SK-N-SH (cell line): Measurements from ENCODE around the gene LAMC2.

Experiments used
- CTCF ChIP-seq: fragments of 200-600 bp; sonication (generic); IDR thresholded peaks from 2 replicates; pipeline ENCODE4 v1.6.1; 2017; ENCODE audit warnings: antibody characterized with exemption, mild to moderate bottlenecking, moderate library complexity
- EP300 ChIP-seq, 2 experiments: IDR thresholded peaks; 2 replicates each; pipeline versions ENCODE4 v1.4.0 to v1.6.1; 2012; ENCODE audit warnings: borderline replicate concordance in 1 of 2, low read depth in 1 of 2, low read length in 1 of 2
- JUND ChIP-seq: IDR thresholded peaks from 2 replicates; pipeline ENCODE4 v1.4.0; 2012
- MAX ChIP-seq: IDR thresholded peaks from 2 replicates; pipeline ENCODE4 v1.4.0; 2012; ENCODE audit warnings: low read depth
- MXI1 ChIP-seq: IDR thresholded peaks from 2 replicates; pipeline ENCODE4 v1.6.1; 2012; ENCODE audit warnings: mild to moderate bottlenecking, low read depth, low read length, improper control_type of control experiment
- RAD21 ChIP-seq: IDR thresholded peaks from 2 replicates; pipeline ENCODE4 v1.6.1; 2012; ENCODE audit warnings: mild to moderate bottlenecking, low read length
- RCOR1 ChIP-seq: fragments of 150-350 bp; IDR thresholded peaks from 2 replicates; pipeline ENCODE4 v1.6.1; 2017; ENCODE audit warnings: antibody characterized with exemption, low read length
- RFX5 ChIP-seq: IDR thresholded peaks from 2 replicates; pipeline ENCODE4 v1.6.1; 2012; ENCODE audit warnings: mild to moderate bottlenecking, improper control_type of control experiment, low read length
- TAF1 ChIP-seq: IDR thresholded peaks from 2 replicates; pipeline ENCODE4 v1.6.1; 2012; ENCODE audit warnings: low read depth, mild to moderate bottlenecking, low read length, moderate library complexity, borderline replicate concordance
- YY1 ChIP-seq: IDR thresholded peaks from 2 replicates; pipeline ENCODE4 v1.4.0; 2012; ENCODE audit warnings: low read depth, mild to moderate bottlenecking
- ZBTB33 ChIP-seq: IDR thresholded peaks from 2 replicates; pipeline ENCODE4 v1.4.0; 2012; ENCODE audit warnings: low read depth, borderline replicate concordance

GRCh38 chr1:183283286-183283685 lies 97.2 kb downstream of the LAMC2 start:
- TF ChIP-seq CTCF (no peak), MAX (no peak), RAD21 (no peak), ZBTB33 (no peak), EP300 (IDR thresholded peaks at IDR 0.05; ENCODE audit: borderline replicate concordance in 1 of 2, low read depth in 1 of 2, low read length in 1 of 2) (no peak), JUND (no peak), RCOR1 (no peak), TAF1 (no peak), RFX5 (no peak), YY1 (no peak), MXI1 (no peak)
